ENCODE results near the gene MBNL2. TPM values are rescaled to one million over a fixed set of nuclear protein-coding genes. Genes with fewer than 3 reads are reported as not detected.

The MBNL2 gene
- total and polyA plus RNA-seq, 2 of the 13 experiments (the other 11 are each of a cell fraction or from before 2014, with no cell fraction given) = 30.8 to 59.0 TPM

DNA sequence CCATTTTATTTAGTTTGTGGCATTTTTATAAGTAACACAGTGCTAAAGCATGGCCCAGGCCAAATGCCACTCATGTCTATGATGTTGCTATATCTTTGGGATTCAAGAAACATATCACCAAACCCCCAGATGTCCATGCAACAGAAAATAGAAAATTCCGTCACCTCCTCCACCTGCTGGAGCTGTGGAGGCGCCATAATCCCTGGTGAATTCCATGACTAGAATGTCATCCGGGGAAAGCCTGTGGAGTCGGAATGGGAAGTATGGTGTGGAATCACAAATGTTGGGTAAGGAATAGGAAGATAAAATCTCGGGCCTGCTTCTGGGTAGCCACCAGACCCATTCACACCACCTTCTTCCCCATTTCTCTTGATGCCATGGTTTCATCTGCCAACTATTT is 160.1 kb downstream of the MBNL2 start:
- no peak for TF ChIP-seq MEIS1 (CRISPR knock-in tag; IDR thresholded peaks at IDR 0.05; ENCODE audit: borderline replicate concordance)
- TF ChIP-seq, protein P1, sequence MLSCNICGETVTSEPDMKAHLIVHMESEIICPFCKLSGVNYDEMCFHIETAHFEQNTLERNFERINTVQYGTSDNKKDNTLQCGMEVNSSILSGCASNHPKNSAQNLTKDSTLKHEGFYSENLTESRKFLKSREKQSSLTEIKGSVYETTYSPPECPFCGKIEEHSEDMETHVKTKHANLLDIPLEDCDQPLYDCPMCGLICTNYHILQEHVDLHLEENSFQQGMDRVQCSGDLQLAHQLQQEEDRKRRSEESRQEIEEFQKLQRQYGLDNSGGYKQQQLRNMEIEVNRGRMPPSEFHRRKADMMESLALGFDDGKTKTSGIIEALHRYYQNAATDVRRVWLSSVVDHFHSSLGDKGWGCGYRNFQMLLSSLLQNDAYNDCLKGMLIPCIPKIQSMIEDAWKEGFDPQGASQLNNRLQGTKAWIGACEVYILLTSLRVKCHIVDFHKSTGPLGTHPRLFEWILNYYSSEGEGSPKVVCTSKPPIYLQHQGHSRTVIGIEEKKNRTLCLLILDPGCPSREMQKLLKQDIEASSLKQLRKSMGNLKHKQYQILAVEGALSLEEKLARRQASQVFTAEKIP (CRISPR knock-in tag; IDR thresholded peaks at IDR 0.05; ENCODE audit: borderline replicate concordance) = no peak
- no peak overlapping the region for H3K9ac ChIP-seq (ENCODE audit: insufficient read depth, low read depth, low read length)
- H3K4me2 ChIP-seq (ENCODE audit: low read depth, low read length) = no peak overlapping the region
- DNase-seq (ENCODE audit: low spot score) (no peak), ATAC-seq (no peak), FAIRE-seq (no peak)
- no peak overlapping the region for H3K27ac ChIP-seq (ENCODE audit: extremely low read length, insufficient read depth, low read length)
- H3K9me3 ChIP-seq (ENCODE audit: low read length) = no peaks in the 10 kb centered on the region
- H3K79me2 ChIP-seq (ENCODE audit: insufficient read depth, low read length) = no peaks in the 10 kb centered on the region
- H3K4me1 ChIP-seq (ENCODE audit: insufficient read depth, low read length) = no peaks in the 10 kb centered on the region
- peaks cover 10% of the 10 kb centered on the region; the same call in 1 of the 2 replicates for H4K20me1 ChIP-seq (ENCODE audit: insufficient read depth, low read length)
- H3K4me3 ChIP-seq (replicated peaks in 1 of 3; ENCODE audit: insufficient read depth in 1 of 3, low read depth in 2 of 3, low read length in 3 of 3) = no peak overlapping the region
- WGBS (ENCODE audit: low lambda C conversion rate) = 94% methylated on average over 5 of the region's 5 CpGs
- H3K36me3 ChIP-seq (replicated peaks in 1 of 2; ENCODE audit: control insufficient read depth in 1 of 2, insufficient read depth in 2 of 2, low read length in 2 of 2) = peaks cover 14 to 66% of the 10 kb centered on the region in 2 experiments
- intact Hi-C loops (cut with micrococcal nuclease; ENCODE audit: unreplicated experiment) (no loop called here), in situ Hi-C loops (cut with HindIII; ENCODE audit: extremely low pct_ligation_motif_present, low pct_unique_long_range_greater_than_20kb) (no loop called here)
- POLR2A ChIA-PET = no interaction called here
- CTCF ChIA-PET (ENCODE audit: low intra/inter-chr PET ratio, low total read pairs) = no interaction called here
- no TSS peak for BruUV-seq (replicated peaks)
- H3K27me3 ChIP-seq (ENCODE audit: control insufficient read depth in 1 of 2, insufficient read depth in 2 of 2, low read length in 2 of 2) = no peaks in the 10 kb centered on the region; a peak in 1 of 5 replicates
- no peak overlapping the region for H2AFZ ChIP-seq (ENCODE audit: low read length)

DNA sequence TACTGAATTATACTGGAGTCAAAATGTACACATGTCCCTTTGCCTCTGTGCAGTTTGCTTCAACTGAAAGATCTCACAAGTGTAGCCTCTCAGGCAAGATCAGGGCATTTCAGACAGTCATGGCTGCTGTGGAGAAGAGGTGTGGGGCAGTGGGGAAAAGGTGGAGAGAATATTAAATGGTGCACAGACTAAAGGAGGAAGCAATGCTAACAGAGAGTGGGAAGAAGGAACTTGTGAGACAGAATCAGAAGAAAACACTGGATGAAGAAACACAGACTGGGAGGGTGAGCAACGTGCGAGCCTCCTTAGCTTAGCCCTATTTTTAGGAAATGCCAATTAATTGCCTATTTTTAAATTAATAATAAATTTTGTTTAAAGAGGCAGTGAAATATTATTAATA is 162.2 kb downstream of the MBNL2 start:
- Histone ChIP-seq H3K4me2 (ENCODE audit: low read depth, low read length) (no peak overlapping the region), H2AFZ (ENCODE audit: low read length) (no peak overlapping the region), H3K79me2 (ENCODE audit: insufficient read depth, low read length) (no peaks in the 10 kb centered on the region), H3K27me3 (ENCODE audit: control insufficient read depth in 1 of 2, insufficient read depth in 2 of 2, low read length in 2 of 2) (no peaks in the 10 kb centered on the region; a peak in 1 of 5 replicates), H3K4me1 (ENCODE audit: insufficient read depth, low read length) (no peaks in the 10 kb centered on the region), H3K9me3 (ENCODE audit: low read length) (no peaks in the 10 kb centered on the region), H3K4me3 (replicated peaks in 1 of 3; ENCODE audit: insufficient read depth in 1 of 3, low read depth in 2 of 3, low read length in 3 of 3) (no peak overlapping the region), H3K36me3 (replicated peaks in 1 of 2; ENCODE audit: control insufficient read depth in 1 of 2, insufficient read depth in 2 of 2, low read length in 2 of 2) (peaks cover 13 to 67% of the 10 kb centered on the region in 2 experiments), H4K20me1 (ENCODE audit: insufficient read depth, low read length) (peaks cover 10% of the 10 kb centered on the region; the same call in 1 of the 2 replicates), H3K27ac (ENCODE audit: extremely low read length, insufficient read depth, low read length) (no peak overlapping the region), H3K9ac (ENCODE audit: insufficient read depth, low read depth, low read length) (no peak overlapping the region)
- ATAC-seq (no peak), FAIRE-seq (no peak), DNase-seq (ENCODE audit: low spot score) (no peak)
- in situ Hi-C loops (cut with HindIII; ENCODE audit: extremely low pct_ligation_motif_present, low pct_unique_long_range_greater_than_20kb) = no loop called here
- ChIA-PET CTCF (ENCODE audit: low intra/inter-chr PET ratio, low total read pairs) (no interaction called here), POLR2A (no interaction called here)
- WGBS (ENCODE audit: low lambda C conversion rate) = 97% methylated on average over 2 of the region's 2 CpGs
- BruUV-seq (replicated peaks) = no TSS peak
- intact Hi-C loops (cut with micrococcal nuclease; ENCODE audit: unreplicated experiment) = no loop called here
- TF ChIP-seq RELA (CRISPR knock-in tag; IDR thresholded peaks at IDR 0.05) = no peak
- TF ChIP-seq, protein P2, sequence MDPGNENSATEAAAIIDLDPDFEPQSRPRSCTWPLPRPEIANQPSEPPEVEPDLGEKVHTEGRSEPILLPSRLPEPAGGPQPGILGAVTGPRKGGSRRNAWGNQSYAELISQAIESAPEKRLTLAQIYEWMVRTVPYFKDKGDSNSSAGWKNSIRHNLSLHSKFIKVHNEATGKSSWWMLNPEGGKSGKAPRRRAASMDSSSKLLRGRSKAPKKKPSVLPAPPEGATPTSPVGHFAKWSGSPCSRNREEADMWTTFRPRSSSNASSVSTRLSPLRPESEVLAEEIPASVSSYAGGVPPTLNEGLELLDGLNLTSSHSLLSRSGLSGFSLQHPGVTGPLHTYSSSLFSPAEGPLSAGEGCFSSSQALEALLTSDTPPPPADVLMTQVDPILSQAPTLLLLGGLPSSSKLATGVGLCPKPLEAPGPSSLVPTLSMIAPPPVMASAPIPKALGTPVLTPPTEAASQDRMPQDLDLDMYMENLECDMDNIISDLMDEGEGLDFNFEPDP (CRISPR knock-in tag; conservative IDR thresholded peaks at IDR 0.05) = no peak
- TF ChIP-seq ZKSCAN5 (CRISPR knock-in tag; IDR thresholded peaks at IDR 0.05) = no peak
- TF ChIP-seq ZNF878 (CRISPR knock-in tag; IDR thresholded peaks at IDR 0.05) = no peak
- TF ChIP-seq, protein P3, sequence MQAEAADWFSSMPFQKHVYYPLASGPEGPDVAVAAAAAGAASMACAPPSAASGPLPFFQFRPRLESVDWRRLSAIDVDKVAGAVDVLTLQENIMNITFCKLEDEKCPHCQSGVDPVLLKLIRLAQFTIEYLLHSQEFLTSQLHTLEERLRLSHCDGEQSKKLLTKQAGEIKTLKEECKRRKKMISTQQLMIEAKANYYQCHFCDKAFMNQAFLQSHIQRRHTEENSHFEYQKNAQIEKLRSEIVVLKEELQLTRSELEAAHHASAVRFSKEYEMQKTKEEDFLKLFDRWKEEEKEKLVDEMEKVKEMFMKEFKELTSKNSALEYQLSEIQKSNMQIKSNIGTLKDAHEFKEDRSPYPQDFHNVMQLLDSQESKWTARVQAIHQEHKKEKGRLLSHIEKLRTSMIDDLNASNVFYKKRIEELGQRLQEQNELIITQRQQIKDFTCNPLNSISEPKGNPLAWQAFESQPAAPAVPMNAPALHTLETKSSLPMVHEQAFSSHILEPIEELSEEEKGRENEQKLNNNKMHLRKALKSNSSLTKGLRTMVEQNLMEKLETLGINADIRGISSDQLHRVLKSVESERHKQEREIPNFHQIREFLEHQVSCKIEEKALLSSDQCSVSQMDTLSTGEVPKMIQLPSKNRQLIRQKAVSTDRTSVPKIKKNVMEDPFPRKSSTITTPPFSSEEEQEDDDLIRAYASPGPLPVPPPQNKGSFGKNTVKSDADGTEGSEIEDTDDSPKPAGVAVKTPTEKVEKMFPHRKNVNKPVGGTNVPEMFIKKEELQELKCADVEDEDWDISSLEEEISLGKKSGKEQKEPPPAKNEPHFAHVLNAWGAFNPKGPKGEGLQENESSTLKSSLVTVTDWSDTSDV (CRISPR knock-in tag; IDR thresholded peaks at IDR 0.05) = no peak
- TF ChIP-seq, protein P4, sequence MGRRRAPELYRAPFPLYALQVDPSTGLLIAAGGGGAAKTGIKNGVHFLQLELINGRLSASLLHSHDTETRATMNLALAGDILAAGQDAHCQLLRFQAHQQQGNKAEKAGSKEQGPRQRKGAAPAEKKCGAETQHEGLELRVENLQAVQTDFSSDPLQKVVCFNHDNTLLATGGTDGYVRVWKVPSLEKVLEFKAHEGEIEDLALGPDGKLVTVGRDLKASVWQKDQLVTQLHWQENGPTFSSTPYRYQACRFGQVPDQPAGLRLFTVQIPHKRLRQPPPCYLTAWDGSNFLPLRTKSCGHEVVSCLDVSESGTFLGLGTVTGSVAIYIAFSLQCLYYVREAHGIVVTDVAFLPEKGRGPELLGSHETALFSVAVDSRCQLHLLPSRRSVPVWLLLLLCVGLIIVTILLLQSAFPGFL (CRISPR knock-in tag; IDR thresholded peaks at IDR 0.05) = no peak
- no peak for TF ChIP-seq ZNF367 (CRISPR knock-in tag; IDR thresholded peaks at IDR 0.05; ENCODE audit: borderline replicate concordance)
- no peak for TF ChIP-seq ZNF501 (CRISPR knock-in tag; IDR thresholded peaks at IDR 0.05)
